Activated CD8-positive, alpha-beta memory T cell treated with anti-CD3 and anti-CD28 coated beads, Interleukin-2, amount 50 U/mL, for 1 hour (primary cell): Measurements from ENCODE around the gene NUMB.

Experiments
- DNase-seq: peaks from one replicate; pipeline ENCODE4 v3.0.0-alpha.2; 2020; ENCODE audit errors: extremely low read depth

NUMB gene

GRCh38 chr14:73458183-73458976 lies at the start of gene NUMB:
Gene NUMB (minus strand): TSS chr14:73458546. CDS start chr14:73355751, 102,795 bp downstream.
- peak; percentile 95 for DNase-seq

- DNase-seq: no peak
These were observed 45.3 kb upstream of the NUMB start for GRCh38 chr14:73503648-73504047.

- DNase-seq: no peak
These were observed 43.8 kb upstream of the NUMB start for GRCh38 chr14:73502017-73502619.

GRCh38 chr14:73500360-73500759 lies 42.0 kb upstream of the NUMB start:
- no peak for DNase-seq

GRCh38 chr14:73494593-73494992 lies 36.2 kb upstream of the NUMB start:
- no peak for DNase-seq

- DNase-seq: no peak
These were observed 34.3 kb upstream of the NUMB start for GRCh38 chr14:73492670-73493069.

- DNase-seq: no peak
These were observed 33.8 kb upstream of the NUMB start for GRCh38 chr14:73492043-73492552.

- no peak for DNase-seq
These were observed 33.1 kb upstream of the NUMB start for GRCh38 chr14:73491256-73492042.

- no peak for DNase-seq
These were observed 31.3 kb upstream of the NUMB start for GRCh38 chr14:73489481-73490175.

GRCh38 chr14:73478684-73479083 lies 20.3 kb upstream of the NUMB start:
- DNase-seq: no peak

- no peak for DNase-seq
These were observed 19.4 kb upstream of the NUMB start for GRCh38 chr14:73477618-73478266.

GRCh38 chr14:73476451-73476931 lies 18.1 kb upstream of the NUMB start:
- DNase-seq: no peak

GRCh38 chr14:73474952-73475351 lies 16.6 kb upstream of the NUMB start:
- DNase-seq: no peak

- no peak for DNase-seq
These were observed 14.1 kb upstream of the NUMB start for GRCh38 chr14:73472185-73473114.

GRCh38 chr14:73471582-73472184 lies 13.3 kb upstream of the NUMB start:
- DNase-seq: no peak

GRCh38 chr14:73468828-73469375 lies 10.6 kb upstream of the NUMB start:
- DNase-seq: no peak

GRCh38 chr14:73467800-73468199 lies 9.5 kb upstream of the NUMB start:
- no peak for DNase-seq

GRCh38 chr14:73467377-73467776 lies 9.0 kb upstream of the NUMB start:
- DNase-seq: no peak

- DNase-seq: no peak
These were observed 8.5 kb upstream of the NUMB start for GRCh38 chr14:73466861-73467260.
